Jurkat, Clone E6-1 (cell line): ENCODE results near the gene SCN3B.
"Not testable (repeated sequence)": the region's sequence is repeated elsewhere in the genome, so short reads cannot be mapped to it uniquely, and the experiment has no call there.

Source experiments
- DNase-seq: peaks from one replicate; pipeline ENCODE4 v3.0.0-alpha.2; 2011; ENCODE audit warnings: low read depth, low spot score
- H3K4me3 ChIP-seq: 2 replicates; pipeline ENCODE4 v1.5.1; 2011; ENCODE audit warnings: mild to moderate bottlenecking, low read length, control low read depth, moderate library complexity

The SCN3B gene

DNA sequence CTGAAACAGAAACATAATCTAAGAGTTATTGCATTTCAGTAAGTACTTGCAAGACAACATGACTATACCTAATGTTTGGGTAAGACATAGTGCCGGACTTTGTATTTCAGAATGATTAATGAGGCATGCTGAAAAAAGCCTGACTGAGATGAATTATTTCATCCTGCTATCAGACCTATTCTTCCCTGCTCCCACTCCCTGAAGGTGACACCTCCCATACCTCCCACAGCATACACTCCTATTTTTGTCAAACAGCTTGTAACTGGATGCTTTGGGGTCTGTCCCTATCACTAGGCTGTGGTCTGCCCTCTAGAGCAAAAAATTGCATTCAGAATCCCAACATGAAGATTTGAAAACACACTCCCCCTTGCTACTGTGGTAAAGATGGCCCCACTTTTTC lies 10.9 kb upstream of the SCN3B start:
- H3K4me3 ChIP-seq: no peak overlapping the region
- no peak for DNase-seq

- peak; percentile 48 for DNase-seq
- not testable (repeated sequence) for H3K4me3 ChIP-seq
Observed at GRCh38 chr11:123659965-123660364, 5.5 kb upstream of the SCN3B start.

DNA sequence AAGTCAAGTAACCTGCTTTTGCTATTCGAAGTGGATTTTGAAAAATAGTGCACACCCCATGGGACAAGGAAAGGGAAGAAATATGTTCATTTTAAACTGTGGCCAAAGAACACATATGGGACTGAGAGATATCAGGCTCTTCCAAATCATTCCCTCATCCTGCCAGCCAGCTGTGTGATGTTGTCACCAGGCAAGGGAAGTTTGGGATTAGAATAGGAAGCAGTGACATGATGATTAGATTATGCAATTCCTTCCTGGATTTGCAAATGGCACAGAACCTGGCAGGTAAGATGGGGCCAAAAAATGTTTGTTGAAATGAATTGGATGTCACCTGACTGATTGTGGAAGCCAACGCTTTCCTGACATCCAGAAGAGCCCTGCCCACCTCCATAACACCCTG lies 4.9 kb upstream of the SCN3B start:
- DNase-seq: no peak
- H3K4me3 ChIP-seq: no peak overlapping the region

DNA sequence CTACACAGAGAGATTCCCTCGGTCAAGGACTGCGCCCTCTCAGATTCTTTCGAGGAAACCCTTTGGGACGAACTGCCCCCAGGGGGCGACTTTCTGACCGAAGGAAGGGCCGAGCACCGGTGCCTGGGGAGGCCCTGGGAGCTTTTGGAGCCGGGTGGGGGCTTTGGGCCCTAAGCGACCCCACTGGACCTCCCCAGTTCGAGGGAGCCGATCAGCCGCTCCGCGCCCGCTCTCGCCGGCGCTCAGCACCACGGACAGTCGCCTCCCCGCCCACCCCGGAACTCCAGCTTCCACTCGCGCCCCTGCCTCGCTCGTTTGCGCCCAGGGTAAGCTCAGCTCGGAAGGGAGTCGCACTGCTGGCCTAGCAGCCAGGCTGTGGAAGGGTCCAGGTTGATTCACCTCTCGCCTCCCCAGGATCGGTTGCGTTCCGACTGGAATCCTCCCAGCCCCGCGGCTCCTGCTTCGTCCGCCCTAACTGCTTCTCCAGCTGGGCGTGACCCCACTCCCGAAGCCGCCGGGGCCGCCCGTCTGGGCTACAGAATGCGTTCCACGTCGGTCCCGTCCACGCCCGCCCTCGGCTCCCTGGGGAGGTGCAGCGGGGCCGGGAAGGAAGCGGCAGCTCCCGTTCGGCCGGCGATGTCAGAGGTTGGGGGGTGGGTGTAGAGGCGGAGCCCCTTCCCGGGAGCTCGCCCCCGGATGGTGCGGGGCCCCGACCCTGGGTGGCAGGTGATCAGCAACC lies 428 bp downstream of the SCN3B start:
- no peak for DNase-seq
- peak overlapping the region; percentile 55 for H3K4me3 ChIP-seq

GRCh38 chr11:123653483-123653826 lies 969 bp downstream of the SCN3B start:
- H3K4me3 ChIP-seq: no peak overlapping the region
- DNase-seq: no peak

GRCh38 chr11:123652599-123652998 lies 1.8 kb downstream of the SCN3B start:
- DNase-seq: no peak
- no peak overlapping the region for H3K4me3 ChIP-seq

- DNase-seq: no peak
- no peak overlapping the region for H3K4me3 ChIP-seq
Observed at GRCh38 chr11:123650901-123651300, 3.5 kb downstream of the SCN3B start.

DNA sequence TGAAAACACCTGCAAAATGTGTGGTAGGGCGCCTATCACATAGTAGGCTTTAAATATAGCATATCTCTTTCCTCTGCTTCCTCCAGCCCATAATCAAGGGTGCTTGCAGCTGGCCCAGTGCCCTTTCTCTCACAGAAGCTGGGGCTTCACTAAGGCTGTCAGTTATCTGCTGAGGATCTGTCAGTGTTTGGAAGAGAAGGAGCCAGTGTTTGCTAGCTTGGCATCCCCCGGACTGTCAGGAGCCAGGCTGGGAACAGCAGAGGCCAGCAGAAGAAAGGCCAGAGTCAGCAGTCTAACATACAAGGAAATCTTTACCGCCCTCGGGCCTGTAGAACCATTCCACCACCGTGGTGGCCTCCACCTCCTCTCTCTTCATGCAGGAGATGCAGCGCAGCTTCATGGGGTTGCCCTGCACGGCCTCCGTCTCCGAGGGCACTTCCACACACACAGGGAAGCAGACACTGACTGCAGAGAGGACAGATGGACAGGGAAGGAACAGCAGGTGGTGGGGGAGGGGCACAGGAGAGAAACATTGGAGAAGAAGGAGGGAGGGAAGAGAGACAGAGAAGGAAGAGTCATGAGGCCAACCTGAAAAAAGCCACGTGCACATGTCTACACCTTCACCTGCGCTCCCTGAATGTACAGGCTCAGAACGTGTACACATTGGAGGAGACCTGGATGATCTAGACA lies 9.0 kb downstream of the SCN3B start:
- DNase-seq: no peak
- no peak overlapping the region for H3K4me3 ChIP-seq

GRCh38 chr11:123642435-123642834 lies 12.0 kb downstream of the SCN3B start:
- DNase-seq: no peak
- H3K4me3 ChIP-seq: no peak overlapping the region

DNA sequence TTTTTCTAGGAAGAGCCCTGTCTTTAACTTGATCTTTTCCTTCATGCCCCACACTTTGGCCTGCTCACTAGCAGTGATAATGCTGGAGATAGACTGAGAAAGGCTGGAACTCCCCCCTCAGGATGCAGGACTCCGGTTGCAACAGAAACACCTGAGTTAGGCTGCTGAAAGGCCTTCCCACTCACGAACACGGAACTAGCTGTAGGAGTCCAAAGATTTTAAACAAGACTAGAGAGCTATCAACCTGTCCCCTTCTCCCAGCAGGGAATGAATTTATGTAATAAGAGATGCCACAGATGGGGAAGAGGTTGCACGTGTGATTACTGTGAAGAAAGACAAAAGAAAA lies 13.0 kb downstream of the SCN3B start:
- DNase-seq: no peak
- H3K4me3 ChIP-seq: no peak overlapping the region

DNA sequence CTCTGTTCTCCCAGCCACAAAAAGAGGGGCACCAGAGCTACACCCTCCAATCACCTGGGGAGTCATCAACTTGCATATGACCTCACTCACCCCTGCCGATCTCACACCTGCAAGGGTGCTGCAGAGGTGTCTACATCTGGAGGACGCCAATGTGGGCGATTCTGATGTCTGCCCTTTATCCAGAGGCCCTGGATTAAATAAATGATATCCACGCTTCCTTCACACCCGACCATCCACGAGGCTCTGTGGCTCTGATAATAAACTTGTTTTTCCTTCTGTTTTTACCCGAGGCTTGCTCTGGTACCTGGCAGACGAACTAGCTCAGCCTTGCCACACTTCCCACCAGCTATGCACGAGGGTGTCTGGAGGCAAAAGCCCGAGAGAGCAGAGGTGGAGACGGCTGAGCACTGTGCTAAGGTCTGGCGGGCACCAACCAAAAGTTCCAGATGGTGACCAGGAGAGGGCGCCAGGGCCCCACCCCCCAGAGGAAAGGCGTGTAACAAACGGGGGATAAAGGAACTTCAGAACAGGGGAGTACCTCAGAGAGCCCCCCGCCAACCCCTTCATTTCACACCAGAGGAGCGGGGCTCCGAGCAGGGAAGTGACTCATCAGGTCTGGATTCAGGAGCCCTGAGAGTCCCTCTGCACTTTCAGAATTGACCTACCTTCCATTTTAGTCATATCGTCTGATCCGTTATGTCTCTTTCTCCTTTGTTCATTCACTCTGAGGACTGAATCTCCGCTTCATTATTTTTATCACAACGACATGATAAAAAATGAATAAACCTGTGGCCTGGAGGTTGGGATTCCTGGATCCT lies 13.5 kb downstream of the SCN3B start:
- H3K4me3 ChIP-seq: no peak overlapping the region
- DNase-seq: peak; percentile 36

DNA sequence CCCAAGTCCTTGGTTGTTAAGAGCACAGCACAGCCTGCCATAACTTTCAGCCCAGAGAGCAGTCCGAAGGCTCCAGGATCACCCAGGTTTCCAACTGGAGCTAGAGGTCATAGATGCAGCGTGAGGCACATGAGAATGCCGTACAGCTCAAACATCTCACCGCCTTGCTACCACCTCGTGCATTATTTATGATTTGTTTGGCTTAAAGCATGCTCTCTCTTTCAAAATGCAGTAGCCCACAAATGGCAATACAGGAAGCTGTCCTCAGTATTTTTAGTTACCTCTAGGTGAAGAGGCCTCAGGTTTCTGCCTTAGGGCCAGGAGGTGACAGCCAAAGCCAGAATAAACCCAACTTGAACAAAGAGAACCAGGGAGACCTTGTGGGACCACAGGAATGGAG lies 14.4 kb downstream of the SCN3B start:
- no peak for DNase-seq
- no peak overlapping the region for H3K4me3 ChIP-seq

GRCh38 chr11:123630126-123630608 lies 24.3 kb downstream of the SCN3B start:
- H3K4me3 ChIP-seq: no peak overlapping the region
- DNase-seq: no peak

DNA sequence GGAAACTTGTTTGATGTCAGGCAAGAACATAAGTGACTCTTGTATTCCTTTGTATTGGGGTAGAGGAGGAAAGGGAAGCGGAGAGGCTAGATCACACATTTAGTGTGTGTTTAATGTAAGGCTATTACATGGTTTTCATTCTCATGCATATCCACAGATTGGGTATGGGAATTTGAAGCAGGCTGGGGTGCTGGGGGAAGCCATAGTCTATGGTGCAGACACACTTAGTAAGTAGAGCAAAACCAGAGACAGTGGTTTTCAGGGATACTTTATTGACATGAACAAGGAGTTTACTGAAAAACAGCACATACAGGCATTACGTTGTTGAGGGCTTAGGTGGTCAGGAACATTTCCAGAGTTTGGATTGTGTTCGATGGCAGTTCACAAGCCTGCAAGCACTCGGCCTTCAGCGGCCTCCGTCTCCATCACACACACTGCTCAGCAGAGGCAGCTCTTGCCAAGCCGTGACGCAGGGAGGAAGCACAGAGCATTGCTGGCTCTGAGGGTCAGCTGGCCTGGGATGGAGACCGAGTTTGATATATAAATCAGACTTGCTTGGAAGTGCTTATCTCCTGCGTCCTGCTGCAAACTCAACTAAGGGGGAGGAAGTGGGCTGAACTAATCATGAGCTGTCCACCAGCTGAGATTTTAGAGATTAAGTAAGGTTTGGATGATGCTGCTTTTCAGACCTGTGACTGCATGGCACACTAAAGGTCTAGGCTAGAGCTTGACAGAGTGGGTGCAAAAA lies 25.3 kb downstream of the SCN3B start:
- no peak for DNase-seq
- no peak overlapping the region for H3K4me3 ChIP-seq

- no peak overlapping the region for H3K4me3 ChIP-seq
- no peak for DNase-seq
Observed at GRCh38 chr11:123624974-123625373, 29.4 kb downstream of the SCN3B start.

DNA sequence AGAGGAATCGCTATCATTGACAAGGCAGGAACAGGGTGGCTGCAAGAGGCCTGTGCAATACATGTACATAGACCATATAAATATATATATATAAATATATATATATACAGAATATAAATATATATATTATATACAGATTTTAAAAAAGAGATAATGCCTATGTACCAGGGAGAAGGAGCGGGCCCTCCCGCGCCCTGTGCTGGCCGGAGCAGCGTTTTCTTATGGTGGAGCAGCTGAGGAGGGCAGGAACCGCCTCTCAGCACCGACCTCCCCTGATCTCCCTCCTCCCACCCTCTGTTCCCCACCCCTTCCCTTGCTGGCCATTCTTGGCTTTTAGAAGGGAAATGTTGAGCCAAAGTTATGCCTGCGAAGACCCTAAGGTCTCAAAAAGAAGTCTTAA lies 31.8 kb downstream of the SCN3B start:
- H3K4me3 ChIP-seq: no peak overlapping the region
- DNase-seq: no peak

- no peak overlapping the region for H3K4me3 ChIP-seq
- no peak for DNase-seq
Observed at GRCh38 chr11:123616505-123617198, 37.8 kb downstream of the SCN3B start.

DNA sequence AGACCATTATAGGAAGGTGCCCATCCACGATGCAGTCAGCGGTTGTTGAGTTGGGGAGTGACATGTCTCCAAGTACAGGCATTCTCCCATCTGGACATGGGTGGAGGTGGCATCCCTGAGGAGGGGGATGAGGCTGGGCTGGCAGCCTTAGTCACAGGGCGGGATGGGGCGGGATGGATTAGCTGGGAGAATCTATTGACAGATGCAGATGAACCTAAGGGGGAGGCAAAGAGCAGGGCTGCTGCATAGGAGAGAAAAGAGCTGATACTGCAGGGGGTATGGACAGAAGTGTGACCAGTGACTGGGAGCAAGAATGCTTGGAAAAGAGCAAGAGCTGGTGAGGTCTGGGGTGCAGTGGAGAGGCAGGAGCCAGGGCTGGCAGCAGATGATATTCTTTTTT lies 42.7 kb downstream of the SCN3B start:
- H3K4me3 ChIP-seq: no peak overlapping the region
- no peak for DNase-seq

DNA sequence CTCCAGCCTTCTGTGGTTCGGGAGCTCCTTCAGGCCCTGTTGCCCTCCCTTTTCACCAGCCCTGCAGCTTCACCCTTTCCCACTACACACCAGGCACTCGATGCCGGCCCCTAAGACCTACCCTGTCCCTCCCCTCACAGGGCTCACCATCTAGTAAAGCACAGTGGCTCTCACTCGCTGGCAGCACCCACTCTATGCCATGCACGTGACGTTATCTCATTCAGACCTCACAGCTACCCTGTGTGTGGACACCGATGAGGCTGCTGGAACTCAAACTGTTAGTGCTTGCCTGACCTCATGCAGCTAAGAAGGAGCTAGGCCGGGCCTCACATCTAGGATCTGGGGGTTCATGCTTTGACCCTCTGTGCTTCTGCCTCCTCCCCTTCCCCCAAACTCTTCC lies 45.5 kb downstream of the SCN3B start:
- no peak overlapping the region for H3K4me3 ChIP-seq
- no peak for DNase-seq
